T-helper 1 cell (primary cell): ENCODE measurements around the gene HECTD4.
"Not testable (repeated sequence)": the region's sequence is repeated elsewhere in the genome, so short reads cannot be mapped to it uniquely, and the experiment has no call there.

Experiments used
- DNase-seq, 5 donors: peaks; one replicate each; pipeline ENCODE4 v3.0.0-alpha.2; 2012 to 2020

Gene HECTD4

GRCh38 chr12:112112409-112113133, 269.7 kb downstream of the HECTD4 start:
- DNase-seq, result no peak

GRCh38 chr12:112111931-112112330, 270.3 kb downstream of the HECTD4 start:
- no peak for DNase-seq

GRCh38 chr12:112110787-112111662, 271.2 kb downstream of the HECTD4 start:
- DNase-seq, result not testable (repeated sequence)
